Heart right ventricle (tissue), 16 donors: ENCODE results near the gene AKAP1. TPM values are rescaled to one million over a fixed set of nuclear protein-coding genes. Genes with fewer than 3 reads are reported as not detected.

ENCODE experiments used
- ATAC-seq, 8 donors: fragments of 200-7000 bp; cut with Tn5 transposase; one replicate each; pipeline ENCODE4 v1.9.1; 2020; ENCODE audit warnings: mild to moderate bottlenecking in 8 of 8, moderate library complexity in 8 of 8, moderate number of reproducible peaks in 1 of 8
- DNase-seq, 2 donors: peaks; one replicate each; pipeline ENCODE4 v3.0.0-alpha.2; 2020
- H3K27ac ChIP-seq, 10 donors: fragments of 200-600 bp; sonication (generic) in 2 of 10; one replicate each; pipeline versions ENCODE4 v1.5.0 to v1.8.0; 2020 to 2022; ENCODE audit warnings: mild to moderate bottlenecking in 3 of 10
- H3K27me3 ChIP-seq, 7 donors: fragments of 200-600 bp; one replicate each; pipeline ENCODE4 v1.8.0; 2021 to 2022; ENCODE audit warnings: mild to moderate bottlenecking in 2 of 7
- H3K36me3 ChIP-seq, 9 donors: fragments of 200-600 bp; sonication (generic) in 1 of 9; one replicate each; pipeline versions ENCODE4 v1.5.0 to v1.8.0; 2020 to 2022; ENCODE audit warnings: mild to moderate bottlenecking in 2 of 9
- H3K4me1 ChIP-seq, 9 donors: fragments of 200-600 bp; sonication (generic) in 1 of 9; one replicate each; pipeline versions ENCODE4 v1.5.0 to v1.8.0; 2020 to 2022; ENCODE audit warnings: mild to moderate bottlenecking in 4 of 9
- H3K4me3 ChIP-seq, 10 donors: fragments of 200-600 bp; sonication (generic) in 2 of 10; one replicate each; pipeline versions ENCODE4 v1.5.0 to v1.8.0; 2020 to 2022; ENCODE audit warnings: mild to moderate bottlenecking in 7 of 10, moderate library complexity in 2 of 10
- H3K9me3 ChIP-seq, 11 donors: fragments of 200-600 bp in 10 of 11; sonication (generic) in 2 of 11; one replicate each; pipeline versions ENCODE4 v1.5.0 to v1.8.0; 2013 to 2022; ENCODE audit warnings: mild to moderate bottlenecking in 2 of 11, control low read depth in 1 of 11, moderate library complexity in 1 of 11
- WGBS, 2 donors: extraction: QIAGEN DNeasy Blood & Tissue Kit; methylation state at CpG; one replicate each; pipeline ENCODE4 v1.1.7; 2013; ENCODE audit warnings: inconsistent platforms in 1 of 2; 5-methylcytosine and 5-hydroxymethylcytosine counted together
- intact Hi-C, 10 donors: fragments of 100-400 bp; cut with DNase I; formaldehyde crosslinking; loops; one replicate each; pipeline versions ENCODE4 v1.11.1 to v1.14.2; 2022
- polyA plus RNA-seq, 2 donors: library from polyadenylated mRNA; stranded (reverse); fragments of 200-250 nt; gene quantifications; one replicate each; pipeline ENCODE4 v1.2.3, GENCODE V29; 2013
- total RNA-seq, 10 donors: library from RNA; stranded (reverse); fragmentation: NEBNext Ultra II Directional in 3 of 10; extraction: Animal tissue kit (Norgen Biotek cat#: 25700) in 3 of 10; gene quantifications; one replicate each; pipeline versions ENCODE4 v1.2.1 to v1.2.4, GENCODE V29; 2021 to 2023
- TF ChIP-seq, protein P1 (sequence below), 9 donors: fragments of 200-600 bp; sonication (generic) in 2 of 9; IDR thresholded peaks; one replicate each; pipeline versions ENCODE4 v1.5.0 to v1.8.0; 2021 to 2022; ENCODE audit warnings: antibody characterized with exemption in 9 of 9, mild to moderate bottlenecking in 5 of 9, moderate library complexity in 1 of 9
- donor health status: Arrhythmogenic right ventricular cardiomyopathy.
- donor health status: ischemic (EF 13 %, LVEDD 7.1; RV severe dilation, severe dysfunction).
- donor health status: healthy with polysubstance abuse.
- donor health status: DM: no; HTN: yes; CAD: no.
- donor health status: DM: no; HTN: no; CAD: no.
- donor health status: ischemic (EF 25% LVEDD 6.9; RV normal size, moderate dysfunction).
- donor health status: ischemic (EF 25% LVEDD 5.7; RV mildly dilated, moderate dysfunction).
- donor health status: healthy.
- donor health status: DM: yes; HTN: yes; CAD: no.
- donor health status: Ischemic cardiomyopathy.
- donor health status: ischemic (EF 35%, LVEDD 5.7; RV mildly dilated, moderate dysfunction).
- donor health status: nonischemic (EF 11% LVEDD 7.7; RV severe dilation, severe dysfunction).
- donor health status: DM: yes; HTN: yes; CAD: no.
- donor health status: PGD.
- donor health status: ischemic (EF 29% LVEDD 5.4; RV normal size, mild dysfunction).
- donor health status: nonischemic (EF 23%, LVEDD 6.1; RV moderate dilation, normal function).

AKAP1 gene
- total and polyA plus RNA-seq, 12 donors, result 31.0 to 234 (median 153) TPM

DNA sequence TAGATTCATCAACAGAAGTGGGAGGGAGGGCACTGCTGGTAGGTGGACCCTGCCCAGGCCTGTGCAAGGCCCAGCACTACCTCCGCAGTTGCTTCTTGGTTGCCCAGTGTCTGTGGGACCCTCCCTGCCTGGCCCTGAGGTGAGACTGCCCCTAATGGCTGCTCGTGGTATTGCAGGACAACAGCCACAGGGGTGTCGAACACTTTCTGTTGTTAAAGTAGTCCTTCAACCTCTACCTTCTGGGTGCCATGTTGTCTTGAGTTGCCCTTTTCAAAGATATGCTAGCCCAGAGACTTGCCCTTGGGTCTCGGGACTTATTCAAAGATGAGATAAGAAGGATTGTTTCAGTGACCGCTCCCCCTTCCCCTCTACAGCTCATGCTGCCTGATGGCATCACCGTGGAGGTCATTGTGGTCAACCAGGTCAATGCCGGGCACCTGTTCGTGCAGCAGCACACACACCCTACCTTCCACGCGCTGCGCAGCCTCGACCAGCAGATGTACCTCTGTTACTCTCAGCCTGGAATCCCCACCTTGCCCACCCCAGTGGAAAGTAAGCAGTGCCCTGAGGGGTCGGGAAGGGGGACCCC is 29.1 kb downstream of the AKAP1 start:
- TF ChIP-seq, protein P1, sequence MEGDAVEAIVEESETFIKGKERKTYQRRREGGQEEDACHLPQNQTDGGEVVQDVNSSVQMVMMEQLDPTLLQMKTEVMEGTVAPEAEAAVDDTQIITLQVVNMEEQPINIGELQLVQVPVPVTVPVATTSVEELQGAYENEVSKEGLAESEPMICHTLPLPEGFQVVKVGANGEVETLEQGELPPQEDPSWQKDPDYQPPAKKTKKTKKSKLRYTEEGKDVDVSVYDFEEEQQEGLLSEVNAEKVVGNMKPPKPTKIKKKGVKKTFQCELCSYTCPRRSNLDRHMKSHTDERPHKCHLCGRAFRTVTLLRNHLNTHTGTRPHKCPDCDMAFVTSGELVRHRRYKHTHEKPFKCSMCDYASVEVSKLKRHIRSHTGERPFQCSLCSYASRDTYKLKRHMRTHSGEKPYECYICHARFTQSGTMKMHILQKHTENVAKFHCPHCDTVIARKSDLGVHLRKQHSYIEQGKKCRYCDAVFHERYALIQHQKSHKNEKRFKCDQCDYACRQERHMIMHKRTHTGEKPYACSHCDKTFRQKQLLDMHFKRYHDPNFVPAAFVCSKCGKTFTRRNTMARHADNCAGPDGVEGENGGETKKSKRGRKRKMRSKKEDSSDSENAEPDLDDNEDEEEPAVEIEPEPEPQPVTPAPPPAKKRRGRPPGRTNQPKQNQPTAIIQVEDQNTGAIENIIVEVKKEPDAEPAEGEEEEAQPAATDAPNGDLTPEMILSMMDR (IDR thresholded peaks at IDR 0.05), result peak; percentile 82 to 91 (median 87)
- Histone ChIP-seq H3K4me3 (no peak overlapping the region), H3K9me3 (no peaks in the 10 kb centered on the region), H3K27ac (peak overlapping the region in 7 of 10 donors; percentile 24 to 86 (median 56)), H3K27me3 (no peaks in the 10 kb centered on the region), H3K36me3 (peaks cover 0 to 78% (median 39%) of the 10 kb centered on the region in 9 donors), H3K4me1 (peaks cover 23 to 70% (median 58%) of the 10 kb centered on the region in 9 donors)
- peak in 4 of 8 donors; percentile 16 to 32 (median 22) for ATAC-seq
- DNase-seq, result peak; percentile 31 to 52
- intact Hi-C loops, result loop anchor here in 6 of 10 donors (5.0 to 10.0 kb wide), 4 partner anchors 99 to 881 kb away; no protein-coding TSS in a partner anchor
- WGBS, 2 donors, result 83 to 85% methylated on average over 13 of the region's 13 CpGs

- DNase-seq (no peak), ATAC-seq (peak in 2 of 8 donors; percentile 6 to 20)
- no peak overlapping the region for H3K4me3 ChIP-seq
- H3K27ac ChIP-seq, result peak overlapping the region in 2 of 10 donors; percentile 21 to 30
- 54 to 65% methylated on average over 4 of the region's 4 CpGs for WGBS, 2 donors
- peaks cover 13 to 58% (median 46%) of the 10 kb centered on the region in 9 donors for H3K4me1 ChIP-seq
- H3K36me3 ChIP-seq, result peaks cover 0 to 90% (median 48%) of the 10 kb centered on the region in 9 donors
- TF ChIP-seq, protein P1 (IDR thresholded peaks at IDR 0.05), result no peak
- intact Hi-C loops, result loop anchor here in 5 of 10 donors (10.0 kb wide), 3 partner anchors 101 to 879 kb away; no protein-coding TSS in a partner anchor
- H3K9me3 ChIP-seq, result no peaks in the 10 kb centered on the region
- H3K27me3 ChIP-seq, result no peaks in the 10 kb centered on the region
Observed at GRCh38 chr17:57115377-57115776, 30.3 kb downstream of the AKAP1 start.

DNA sequence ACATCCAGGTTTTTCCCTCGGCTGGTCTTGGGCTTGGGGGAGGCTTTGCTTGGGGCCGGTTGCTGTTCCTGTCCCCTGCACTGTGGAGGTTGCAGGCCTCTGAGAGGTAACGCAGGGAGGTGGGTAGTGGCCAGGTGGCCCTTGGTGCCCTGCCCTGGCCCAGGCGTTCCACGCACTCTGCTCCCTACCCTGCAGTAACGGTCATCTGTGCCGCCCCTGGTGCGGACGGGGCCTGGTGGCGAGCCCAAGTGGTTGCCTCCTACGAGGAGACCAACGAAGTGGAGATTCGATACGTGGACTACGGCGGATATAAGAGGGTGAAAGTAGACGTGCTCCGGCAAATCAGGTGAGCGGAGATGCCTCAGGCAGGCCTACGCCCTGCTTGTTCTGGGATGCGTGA is 30.9 kb downstream of the AKAP1 start:
- WGBS, 2 donors, result 95% methylated on average over 21 of the region's 21 CpGs

DNA sequence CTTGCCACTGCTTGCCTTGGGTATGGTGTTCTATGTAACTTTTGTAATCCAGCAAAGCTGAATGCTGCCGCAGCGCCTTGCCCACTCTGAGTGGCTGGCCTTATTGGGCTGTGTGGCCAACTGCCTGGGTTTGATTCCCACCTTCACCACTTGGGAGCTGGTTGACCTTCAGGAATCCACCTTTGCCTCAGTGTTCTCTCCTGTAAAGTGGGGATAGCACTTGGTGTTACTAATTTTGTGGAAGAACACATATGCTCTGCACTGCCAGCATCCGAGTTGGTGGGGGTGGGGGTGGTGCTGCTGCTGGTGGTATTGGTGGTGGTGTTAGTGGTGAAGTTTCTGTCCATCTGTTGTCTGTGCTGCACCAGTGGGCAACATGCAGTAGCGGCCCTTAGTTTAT is 32.8 kb downstream of the AKAP1 start:
- Histone ChIP-seq H3K27me3 (no peaks in the 10 kb centered on the region), H3K9me3 (no peaks in the 10 kb centered on the region), H3K36me3 (peaks cover 0 to 99% (median 48%) of the 10 kb centered on the region in 9 donors), H3K27ac (no peak overlapping the region), H3K4me3 (no peak overlapping the region), H3K4me1 (peaks cover 0 to 48% (median 22%) of the 10 kb centered on the region in 9 donors)
- intact Hi-C loops, result loop anchor here in 5 of 10 donors (10.0 kb wide), 3 partner anchors 103 to 877 kb away; no protein-coding TSS in a partner anchor
- ATAC-seq (no peak), DNase-seq (no peak)
- 97 to 99% methylated on average over 4 of the region's 4 CpGs for WGBS, 2 donors
- TF ChIP-seq, protein P1 (IDR thresholded peaks at IDR 0.05), result no peak

More for the DNA sequence above, 30.9 kb downstream of the AKAP1 start:
- TF ChIP-seq, protein P1 (IDR thresholded peaks at IDR 0.05), result no peak
- Histone ChIP-seq H3K9me3 (no peaks in the 10 kb centered on the region), H3K4me1 (peaks cover 9 to 53% (median 41%) of the 10 kb centered on the region in 9 donors), H3K4me3 (no peak overlapping the region), H3K27me3 (no peaks in the 10 kb centered on the region), H3K36me3 (peaks cover 0 to 95% (median 48%) of the 10 kb centered on the region in 9 donors), H3K27ac (no peak overlapping the region)
- intact Hi-C loops, result loop anchor here in 5 of 10 donors (10.0 kb wide), 3 partner anchors 101 to 879 kb away; no protein-coding TSS in a partner anchor
- ATAC-seq, result no peak
- DNase-seq, result no peak
